ENCODE measurements around the gene MEIS1. TPM values are rescaled to one million over a fixed set of nuclear protein-coding genes. Genes with fewer than 3 reads are reported as not detected.
A peak's percentile ranks its signal among the peaks of the same experiment; 100 is the strongest.

MEIS1 gene
- total and polyA plus RNA-seq, 2 of the 8 experiments (the other 6 are each of a cell fraction or from before 2014, with no cell fraction given): 0.17 to 1.2 TPM

- TF ChIP-seq ZNF274 (IDR thresholded peaks at IDR 0.05; ENCODE audit: borderline replicate concordance, extremely low read depth, low read length) (no peak), KDM1A (IDR thresholded peaks at IDR 0.05; ENCODE audit: borderline replicate concordance, low read length) (no peak), JUN (IDR thresholded peaks at IDR 0.05; ENCODE audit: low read depth, low read length) (no peak), EP300 (IDR thresholded peaks at IDR 0.05; ENCODE audit: borderline replicate concordance in 1 of 2, low read depth in 2 of 2, low read length in 2 of 2) (no peak), CBX8 (IDR thresholded peaks at IDR 0.05; ENCODE audit: borderline replicate concordance, low read depth, low read length) (no peak), TCF12 (IDR thresholded peaks at IDR 0.05; ENCODE audit: low read depth, low read length) (no peak), FOSL1 (IDR thresholded peaks at IDR 0.05; ENCODE audit: insufficient read depth, low read depth, low read length) (no peak), HDAC2 (IDR thresholded peaks at IDR 0.05; ENCODE audit: borderline replicate concordance in 1 of 2, low read depth in 2 of 2, low read length in 2 of 2) (no peak), JUND (IDR thresholded peaks at IDR 0.05; ENCODE audit: low read length) (no peak), HDAC6 (IDR thresholded peaks at IDR 0.05; ENCODE audit: low read depth, low read length) (no peak), BCL11A (IDR thresholded peaks at IDR 0.05; ENCODE audit: low read depth in 2 of 2, low read length in 2 of 2) (no peak), SIN3A (conservative IDR thresholded peaks at IDR 0.05 in 1 of 2, IDR thresholded peaks at IDR 0.05 in 1 of 2; ENCODE audit: low read depth in 1 of 2, low read length in 2 of 2) (no peak), CEBPB (IDR thresholded peaks at IDR 0.05; ENCODE audit: low read depth, low read length) (no peak), EGR1 (IDR thresholded peaks at IDR 0.05; ENCODE audit: borderline replicate concordance, low read depth, low read length) (no peak), KDM5A (IDR thresholded peaks at IDR 0.05; ENCODE audit: low read length) (no peak), RBBP5 (IDR thresholded peaks at IDR 0.05; ENCODE audit: borderline replicate concordance, low read depth, low read length) (no peak; the same call in 1 of the 2 replicates)
- TF ChIP-seq, protein P1, sequence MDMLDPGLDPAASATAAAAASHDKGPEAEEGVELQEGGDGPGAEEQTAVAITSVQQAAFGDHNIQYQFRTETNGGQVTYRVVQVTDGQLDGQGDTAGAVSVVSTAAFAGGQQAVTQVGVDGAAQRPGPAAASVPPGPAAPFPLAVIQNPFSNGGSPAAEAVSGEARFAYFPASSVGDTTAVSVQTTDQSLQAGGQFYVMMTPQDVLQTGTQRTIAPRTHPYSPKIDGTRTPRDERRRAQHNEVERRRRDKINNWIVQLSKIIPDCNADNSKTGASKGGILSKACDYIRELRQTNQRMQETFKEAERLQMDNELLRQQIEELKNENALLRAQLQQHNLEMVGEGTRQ (IDR thresholded peaks at IDR 0.05; ENCODE audit: low read length): no peak
- TF ChIP-seq, protein P2, sequence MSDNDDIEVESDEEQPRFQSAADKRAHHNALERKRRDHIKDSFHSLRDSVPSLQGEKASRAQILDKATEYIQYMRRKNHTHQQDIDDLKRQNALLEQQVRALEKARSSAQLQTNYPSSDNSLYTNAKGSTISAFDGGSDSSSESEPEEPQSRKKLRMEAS (IDR thresholded peaks at IDR 0.05): peak; percentile 47; the same call in 1 of the 2 replicates
Observed at GRCh38 chr2:66445925-66446871, 11.3 kb downstream of the MEIS1 start (continued).

Measured in H1 (cell line).